PFSK-1 (cell line): Measurements from ENCODE around the gene SCAMP1.

Experiments used
- POLR2AphosphoS5 ChIP-seq: IDR thresholded peaks from 2 replicates; pipeline ENCODE4 v1.6.1; 2012; ENCODE audit warnings: low read depth, mild to moderate bottlenecking, control low read depth, low read length, moderate library complexity
- TAF1 ChIP-seq: IDR thresholded peaks from 2 replicates; pipeline ENCODE4 v1.6.1; 2012; ENCODE audit warnings: low read length, control low read depth, borderline replicate concordance; ENCODE audit not compliant: insufficient read depth

DNA sequence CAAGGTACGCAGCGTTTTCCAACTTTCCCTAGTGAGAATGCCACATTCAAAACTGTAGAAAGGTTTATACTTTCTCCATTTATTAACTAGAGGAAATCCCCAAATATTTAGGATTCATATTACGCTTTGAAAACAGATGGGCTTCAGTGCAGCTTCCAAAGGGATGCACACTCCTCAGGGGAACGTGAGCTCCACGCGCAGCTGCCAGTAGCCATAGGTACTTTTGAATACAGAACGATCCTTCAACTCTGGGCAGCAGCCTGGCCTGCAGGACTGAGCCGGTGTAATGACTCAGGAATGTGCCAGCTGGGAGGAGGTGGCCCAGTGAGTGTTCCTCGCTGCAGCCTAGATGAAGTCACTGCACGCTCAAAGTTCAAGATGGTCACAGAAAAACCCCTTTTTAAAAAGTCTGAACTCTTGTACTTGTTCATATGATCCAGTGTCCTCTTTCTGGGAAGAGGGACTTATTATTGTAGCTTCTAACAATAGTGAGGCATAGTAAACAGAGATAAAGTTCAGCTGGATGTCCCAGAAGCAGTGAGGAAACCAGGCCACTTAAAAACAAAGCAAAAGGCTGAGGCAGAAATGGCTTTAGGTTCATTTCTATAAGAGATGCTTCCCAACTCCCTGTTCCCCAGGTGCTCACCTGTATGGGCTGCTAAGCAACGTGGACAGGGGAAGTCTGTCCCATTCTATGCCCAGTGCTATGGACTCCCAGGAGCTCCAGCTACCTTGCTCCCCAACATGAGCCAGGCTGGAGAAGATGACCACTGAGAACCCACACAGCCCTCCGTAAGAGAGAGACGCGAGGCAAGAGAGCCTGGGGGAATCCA lies 158.2 kb downstream of the SCAMP1 start:
- no peak for TF ChIP-seq POLR2AphosphoS5
- TF ChIP-seq TAF1 = no peak
